GM21526 (cell line): ENCODE measurements around the gene TUSC1.
"Not testable (repeated sequence)": the region's sequence is repeated elsewhere in the genome, so short reads cannot be mapped to it uniquely, and the experiment has no call there.

Experiments used
- ATAC-seq: cut with Tn5 transposase; IDR thresholded peaks from one replicate; pipeline ENCODE4 v1.9.1; 2021; ENCODE audit warnings: moderate library complexity; ENCODE audit not compliant: unreplicated experiment, low FRiP score

Gene TUSC1

DNA sequence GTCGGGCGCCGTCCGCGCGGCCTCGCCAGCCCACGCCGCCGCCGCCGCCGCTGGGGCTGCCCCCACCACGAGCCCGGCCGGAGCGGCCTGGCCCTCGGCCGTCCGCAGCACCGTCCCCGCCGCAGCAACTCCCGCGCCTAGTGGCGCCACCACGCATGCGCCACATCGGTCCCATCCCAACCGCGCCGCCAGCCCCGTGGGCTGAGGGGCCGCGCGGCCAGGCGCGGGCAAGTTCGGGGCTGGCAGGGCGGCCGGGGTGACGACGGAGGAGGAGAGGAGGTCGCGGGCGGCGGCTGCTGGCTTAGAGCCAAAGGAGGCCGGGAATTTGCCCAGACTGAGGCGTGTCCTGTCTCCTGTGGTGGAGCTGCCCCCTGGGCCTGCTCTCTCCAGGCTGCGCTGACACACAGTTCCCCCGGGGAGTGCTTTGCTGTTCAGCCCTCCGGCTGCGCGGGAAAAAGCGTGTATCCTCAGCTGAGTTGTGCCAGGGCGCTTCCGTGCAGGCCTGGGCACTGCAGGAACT lies at the start of gene TUSC1:
Gene TUSC1, minus strand, starts transcription at position 298 of the 520 bp plus-strand sequence. Its CDS starts 132 bp downstream, at position 166.
- ATAC-seq: no peak

DNA sequence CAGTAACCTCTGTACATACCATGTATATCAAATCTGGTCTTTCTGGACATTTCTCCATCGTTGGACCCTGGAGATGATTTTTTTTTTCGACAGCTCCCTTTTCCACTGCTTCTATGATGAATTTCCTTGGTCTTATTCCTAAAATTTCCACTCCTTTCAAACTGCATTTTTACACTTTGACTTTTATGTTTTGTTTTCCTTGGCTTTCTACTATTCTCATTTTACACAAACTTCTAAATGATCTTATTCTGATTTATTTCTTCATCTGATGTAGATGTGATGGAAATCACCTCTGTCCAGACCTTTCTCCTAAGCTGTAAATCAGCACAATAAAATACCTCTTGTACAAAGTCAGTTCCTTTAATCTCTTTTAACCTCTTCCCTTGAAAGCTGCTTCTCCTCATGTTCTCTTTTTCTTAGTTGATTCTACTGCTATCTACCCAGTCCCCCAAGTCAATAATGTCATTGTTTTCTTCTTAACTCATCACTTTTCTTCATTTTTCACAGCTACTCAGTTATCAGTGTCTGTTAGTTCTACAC lies 48.7 kb upstream of the TUSC1 start:
- ATAC-seq: no peak

DNA sequence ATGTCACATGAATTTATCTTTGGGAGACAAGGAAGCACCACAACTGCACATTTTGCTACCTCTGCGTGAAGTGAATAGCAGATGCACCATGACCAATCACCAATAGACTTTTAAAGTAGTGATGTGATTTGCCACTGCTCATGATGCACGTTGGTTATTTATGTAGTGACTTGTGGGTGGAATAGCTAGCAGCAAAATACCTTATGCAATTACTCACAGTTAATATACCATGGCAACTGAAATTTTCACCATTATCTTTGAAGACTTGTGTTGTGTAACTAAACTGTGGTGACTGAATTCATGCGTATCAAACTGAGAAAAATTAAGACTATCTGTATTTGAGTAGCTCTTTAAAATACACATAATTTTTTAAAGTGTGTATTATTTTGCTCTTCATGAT lies 46.2 kb upstream of the TUSC1 start:
- no peak for ATAC-seq

DNA sequence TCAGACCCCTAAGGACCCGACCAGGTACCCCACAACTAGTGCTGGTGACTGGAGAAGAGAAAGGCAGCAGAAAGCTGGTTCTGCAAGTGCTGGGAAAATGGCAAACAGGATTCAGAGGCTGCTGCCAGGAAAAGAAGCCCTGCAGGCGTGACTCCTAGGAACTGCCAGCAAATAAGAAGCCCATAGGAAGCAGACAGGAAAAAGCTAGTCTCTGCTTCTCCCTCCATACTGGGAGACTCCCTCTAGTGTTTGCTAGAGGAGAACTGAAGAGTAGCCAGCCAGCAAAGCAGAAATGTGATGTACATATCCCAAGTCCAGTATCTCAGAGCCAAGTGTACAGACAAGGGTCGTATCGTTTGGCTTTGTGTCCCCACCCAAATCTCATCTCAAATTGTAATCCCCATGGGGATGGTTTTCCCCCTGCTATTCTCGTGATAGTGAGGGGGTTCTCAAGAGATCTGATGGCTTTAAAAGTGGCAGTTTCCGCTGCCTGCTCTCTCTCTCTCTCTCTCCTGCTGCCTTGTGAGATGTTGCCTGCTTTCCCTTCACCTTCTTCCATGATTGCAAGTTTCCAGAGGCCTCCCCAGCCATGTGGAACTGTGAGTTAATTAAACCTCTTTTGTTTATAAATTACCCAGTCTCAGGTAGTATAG lies 38.1 kb upstream of the TUSC1 start:
- no peak for ATAC-seq

DNA sequence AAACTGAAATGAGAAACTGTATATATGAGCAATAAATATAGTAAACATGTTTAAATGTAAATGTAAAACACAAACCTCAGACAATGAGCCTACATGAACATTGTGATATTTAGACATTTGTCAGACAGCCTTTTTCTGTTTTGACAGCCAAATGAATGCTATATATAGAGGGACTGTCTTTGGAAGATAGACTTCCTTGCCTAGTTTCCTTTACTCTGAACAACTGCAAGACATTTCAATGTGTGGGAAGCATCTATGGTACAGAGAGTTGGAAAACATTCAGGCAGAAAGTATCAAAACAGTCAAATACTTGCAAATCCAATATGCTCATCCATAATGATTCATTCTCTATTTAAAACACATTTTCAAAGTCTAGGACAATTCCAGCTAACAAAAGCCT lies 31.7 kb upstream of the TUSC1 start:
- no peak for ATAC-seq

DNA sequence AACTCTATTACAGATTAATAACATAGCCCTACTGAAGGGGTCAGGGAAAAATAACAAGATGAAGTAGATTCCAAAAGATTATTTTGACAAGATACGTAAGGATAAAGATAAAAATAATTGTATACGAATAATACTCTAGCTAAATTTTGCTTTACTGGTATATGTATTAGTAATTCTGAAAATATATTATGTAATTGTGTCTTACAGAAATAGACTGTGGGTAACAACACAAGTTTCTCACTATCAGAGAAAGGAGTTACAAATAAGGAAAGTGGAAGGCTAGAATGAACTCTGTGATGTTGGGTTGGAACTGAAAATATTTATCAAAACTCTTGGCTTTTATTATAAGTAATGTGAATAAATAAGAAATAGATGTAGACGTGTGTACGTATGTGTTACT lies 26.6 kb upstream of the TUSC1 start:
- ATAC-seq: no peak

DNA sequence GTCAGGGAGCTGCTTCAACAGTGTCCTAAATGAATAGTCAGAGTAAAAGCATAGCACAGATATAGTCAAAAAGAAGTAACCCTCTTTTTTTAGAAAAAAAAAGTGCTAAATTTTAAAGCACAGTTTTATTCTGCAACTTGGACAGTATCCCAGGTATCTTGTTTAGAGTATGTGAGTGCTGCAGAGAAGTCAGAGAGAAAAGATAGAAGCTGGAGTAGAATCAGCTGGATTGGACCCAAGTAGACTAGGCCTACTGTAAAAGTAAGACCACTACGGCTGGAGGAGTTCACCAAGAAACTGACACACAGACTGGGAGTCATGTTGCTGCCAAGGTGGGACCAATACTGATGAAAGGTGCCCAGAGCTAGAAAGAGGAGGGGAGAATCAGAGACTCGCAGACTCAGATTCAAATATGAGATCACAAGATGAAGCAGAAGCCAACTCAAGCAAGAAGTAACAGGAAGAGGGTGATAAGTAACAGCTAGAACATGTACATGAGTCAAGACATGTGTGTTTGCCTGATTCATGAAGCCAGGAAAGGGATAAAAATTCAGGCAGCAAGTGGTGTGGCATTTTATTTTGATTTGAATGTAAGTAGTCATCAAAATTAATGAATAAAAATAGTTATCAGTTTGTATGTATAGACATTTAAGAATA lies 25.6 kb upstream of the TUSC1 start:
- ATAC-seq: no peak

DNA sequence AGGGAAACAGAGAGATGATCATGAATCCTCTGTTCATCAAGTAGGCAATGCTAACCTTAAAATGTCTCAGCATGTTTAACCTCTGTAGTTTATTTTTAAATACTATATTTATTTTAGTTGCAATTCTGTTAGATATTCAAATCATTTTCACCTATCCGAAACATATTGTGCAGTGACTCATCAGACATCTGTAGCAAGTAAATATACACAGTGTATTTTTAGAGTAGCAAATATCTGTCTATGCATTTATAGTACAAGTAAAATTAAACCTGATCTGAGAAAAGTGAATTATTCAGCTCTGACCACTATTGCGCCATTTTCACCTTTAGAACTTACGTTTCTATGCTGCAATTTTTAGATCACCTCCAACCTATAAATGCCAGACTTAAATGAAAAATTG lies 24.3 kb upstream of the TUSC1 start:
- no peak for ATAC-seq

DNA sequence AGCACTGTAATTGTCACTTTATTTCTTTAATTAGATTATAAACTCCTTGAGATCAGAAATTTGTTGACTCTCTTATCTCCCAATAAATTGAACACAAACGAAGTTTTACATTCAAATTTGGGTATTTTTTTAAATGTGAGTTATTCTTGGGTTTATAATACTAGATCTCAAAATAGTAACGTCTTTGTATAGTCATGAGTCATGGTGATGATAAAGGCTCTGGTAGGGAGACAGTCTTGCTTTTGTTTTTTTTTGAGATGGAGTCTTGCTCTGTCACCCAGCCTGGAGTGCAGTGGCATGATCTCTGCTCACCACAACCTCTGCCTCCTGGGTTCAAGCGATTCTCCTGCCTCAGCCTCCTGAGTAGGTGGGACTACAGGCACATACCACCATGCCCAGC lies 22.7 kb upstream of the TUSC1 start:
- not testable (repeated sequence) for ATAC-seq

DNA sequence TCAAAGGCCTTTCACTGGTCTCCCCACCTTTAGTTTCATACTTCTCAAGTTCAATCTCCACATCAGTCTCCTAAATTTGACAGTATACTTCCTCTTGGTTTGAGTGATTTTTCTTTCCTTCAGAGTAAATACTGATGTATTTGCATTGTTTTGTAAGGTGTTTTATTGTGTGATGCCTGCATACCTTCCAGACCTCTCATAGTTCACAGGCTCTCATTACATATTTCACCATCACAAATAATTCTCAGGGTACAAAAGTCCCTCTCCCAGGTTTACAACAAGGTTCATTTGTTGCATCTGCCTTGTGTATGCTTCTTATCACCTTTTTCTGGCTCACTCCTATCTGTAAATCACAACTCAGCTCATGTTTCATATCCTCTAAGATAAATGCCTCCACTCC lies 22.2 kb upstream of the TUSC1 start:
- no peak for ATAC-seq

DNA sequence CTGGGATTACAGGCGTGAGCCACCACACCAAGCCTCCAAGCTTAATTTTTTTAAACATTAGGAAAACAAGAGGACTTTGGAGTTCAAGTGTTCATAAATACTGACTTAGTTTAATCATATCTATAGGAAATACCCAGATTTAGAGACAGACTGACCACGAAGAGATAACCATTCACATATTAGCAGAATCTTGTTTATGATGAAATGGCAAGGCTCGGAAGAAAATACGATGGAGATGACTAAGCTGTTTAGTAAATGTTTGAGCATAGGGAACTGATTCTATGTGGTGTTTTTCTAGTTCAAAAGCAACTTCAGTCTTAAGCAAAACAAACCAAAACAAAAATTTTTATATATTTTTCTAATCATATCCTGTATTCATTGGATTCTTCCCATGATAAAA lies 13.5 kb upstream of the TUSC1 start:
- ATAC-seq: no peak

DNA sequence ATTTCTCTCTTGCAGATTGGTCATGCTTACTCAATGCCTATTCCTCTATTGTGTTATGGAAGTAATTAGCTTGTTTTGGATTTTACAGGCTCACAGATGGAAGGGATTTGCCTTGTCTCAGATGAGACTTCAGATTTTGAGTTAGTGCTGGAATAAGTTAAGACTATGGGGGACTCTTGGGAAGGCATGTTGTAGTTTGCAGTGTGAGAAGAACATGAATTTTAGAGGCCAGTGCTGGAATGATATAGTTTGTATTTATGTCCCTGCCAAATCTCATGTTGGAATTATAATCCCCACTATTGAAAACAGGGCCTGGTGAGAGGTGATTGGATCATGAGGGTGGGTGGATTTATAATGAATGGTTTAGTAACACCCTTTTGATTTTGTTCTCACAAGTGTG lies 6.1 kb upstream of the TUSC1 start:
- ATAC-seq: no peak

DNA sequence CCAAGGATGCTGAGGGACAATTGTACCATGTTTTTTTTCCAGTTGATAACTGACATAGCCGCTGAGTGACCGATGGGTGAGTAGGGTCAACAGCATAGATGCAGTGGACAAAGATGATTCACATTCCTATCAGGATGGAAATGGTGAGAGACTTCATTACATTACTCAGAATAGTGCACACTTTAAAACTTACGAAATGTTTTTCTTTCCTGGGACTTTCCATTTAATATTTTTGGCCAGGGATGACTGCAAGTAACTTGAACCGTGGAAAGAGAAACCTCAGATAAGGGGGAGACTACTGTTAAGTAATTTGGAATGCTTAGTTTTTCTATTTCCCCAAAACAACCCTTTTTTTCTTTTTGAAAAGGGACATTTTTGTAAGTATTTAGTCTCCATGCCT lies 3.0 kb upstream of the TUSC1 start:
- ATAC-seq: no peak

DNA sequence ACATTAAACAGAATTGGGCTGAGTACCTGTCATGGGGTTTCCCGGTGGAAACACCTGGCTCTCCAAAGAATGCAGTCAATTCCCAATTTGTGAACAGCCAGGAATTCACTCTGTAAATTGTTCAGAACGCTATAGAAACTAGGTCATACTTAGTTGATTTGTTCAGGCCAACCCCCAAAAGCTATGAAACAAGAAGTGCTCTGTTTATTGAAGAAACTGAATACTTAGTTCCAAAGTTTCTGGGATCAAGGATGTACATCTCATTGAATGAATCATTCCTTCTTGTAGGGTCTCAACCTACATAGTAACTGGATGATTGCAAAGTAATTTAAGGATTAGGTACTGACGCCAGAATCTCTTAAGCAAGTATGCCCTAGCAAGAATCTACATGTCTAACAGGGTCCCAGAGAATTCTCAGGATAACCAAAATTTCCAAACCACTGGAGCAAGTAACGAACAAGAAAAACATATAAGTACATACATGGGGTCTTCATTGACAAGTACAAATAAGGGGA lies 659 bp upstream of the TUSC1 start:
- no peak for ATAC-seq

DNA sequence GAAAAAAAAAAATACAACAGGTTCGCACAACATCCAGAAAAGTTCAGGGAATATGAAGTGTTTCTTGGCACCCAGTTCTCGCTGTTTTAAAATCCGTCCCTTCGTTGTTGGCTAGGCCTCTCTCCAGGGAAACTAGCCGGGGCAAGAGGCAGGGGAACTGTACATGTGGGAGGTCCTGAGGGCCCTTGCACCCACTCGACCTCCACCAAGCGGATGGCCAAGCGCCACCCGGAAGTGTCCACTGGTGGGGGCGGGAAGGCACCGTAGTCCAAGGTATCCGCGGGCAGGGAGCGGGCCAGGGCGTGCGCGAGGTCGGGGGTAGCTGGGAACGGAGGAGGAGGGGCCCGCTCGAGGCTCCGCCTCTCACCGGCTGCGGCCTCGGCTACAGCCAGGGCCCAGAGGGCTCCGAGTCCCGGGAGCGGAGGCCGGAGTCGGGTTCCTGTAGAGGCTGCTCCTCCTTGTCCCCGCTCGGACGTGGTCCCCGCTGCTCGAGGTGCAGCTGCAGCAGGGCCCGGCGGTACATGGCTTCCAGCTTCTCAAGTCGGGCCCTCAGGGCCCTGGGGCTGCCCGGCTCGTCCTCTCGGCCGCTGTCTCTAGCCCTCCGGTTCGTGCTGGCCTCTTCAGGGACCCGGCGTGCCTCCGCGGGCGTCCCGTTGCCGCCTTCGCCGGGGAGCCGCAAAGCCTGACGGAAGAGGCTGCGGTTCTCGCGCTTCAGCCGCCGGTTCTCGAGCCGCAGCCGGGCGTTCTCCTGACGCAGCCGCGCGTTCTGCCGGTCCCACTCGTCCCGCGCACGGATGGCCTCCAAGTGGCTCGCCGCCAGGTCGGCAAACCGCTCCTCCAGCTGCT lies 720 bp downstream of the TUSC1 start:
- ATAC-seq: no peak

DNA sequence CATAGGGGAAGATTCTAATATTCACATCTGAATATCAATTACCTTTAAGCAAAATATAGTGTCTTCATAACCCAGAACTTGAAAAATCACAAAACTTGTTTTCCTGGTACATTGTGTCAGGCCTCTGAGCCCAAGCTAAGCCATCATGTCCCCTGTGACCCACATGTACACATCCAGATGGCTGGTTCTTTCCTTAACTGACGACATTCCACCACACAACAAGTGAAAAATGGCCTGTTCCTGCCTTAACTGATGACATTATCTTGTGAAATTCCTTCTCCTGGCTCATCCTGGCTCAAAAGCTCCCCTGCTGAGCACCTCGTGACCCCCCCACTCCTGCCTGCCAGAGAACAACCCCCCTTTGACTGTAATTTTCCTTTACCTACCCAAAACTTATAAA lies 2.4 kb downstream of the TUSC1 start:
- ATAC-seq: not testable (repeated sequence)

DNA sequence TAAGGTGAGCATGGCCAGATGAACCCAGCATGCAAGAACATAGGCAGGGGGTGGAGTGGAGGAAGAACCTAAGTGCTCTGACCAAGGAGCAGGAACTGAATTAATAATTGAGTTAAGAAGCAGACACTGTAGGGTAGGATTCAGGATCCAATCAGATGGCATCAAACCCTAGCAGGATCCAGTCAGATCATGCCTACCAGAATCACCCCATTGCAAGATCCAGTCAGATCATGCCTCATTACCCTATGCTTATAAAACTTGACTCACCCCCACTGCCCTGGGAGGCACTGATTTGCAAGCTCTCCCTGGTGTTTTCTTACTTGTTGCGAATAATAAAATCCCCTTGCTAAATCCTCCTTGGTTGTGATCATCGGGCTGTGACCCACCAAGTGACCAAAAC lies 19.7 kb downstream of the TUSC1 start:
- ATAC-seq: no peak

DNA sequence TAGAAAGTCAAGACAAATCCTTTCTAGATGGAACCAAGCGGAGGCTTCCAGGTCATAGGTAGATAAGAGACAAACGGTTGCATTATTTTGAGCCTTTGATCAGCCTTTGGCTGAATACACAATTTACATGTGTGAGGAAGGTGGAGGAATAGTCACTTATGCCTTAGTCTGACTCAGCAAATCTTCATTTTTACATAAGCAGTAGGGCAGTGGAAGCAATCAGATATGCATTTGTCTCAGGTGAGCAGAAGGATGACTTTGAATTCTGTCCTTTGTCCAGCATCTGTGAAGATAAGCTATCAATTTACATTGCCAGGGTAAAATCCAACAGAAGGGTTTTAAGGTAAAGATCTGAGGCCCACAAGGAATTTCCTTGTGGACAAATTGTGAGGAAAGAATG lies 23.8 kb downstream of the TUSC1 start:
- ATAC-seq: no peak

DNA sequence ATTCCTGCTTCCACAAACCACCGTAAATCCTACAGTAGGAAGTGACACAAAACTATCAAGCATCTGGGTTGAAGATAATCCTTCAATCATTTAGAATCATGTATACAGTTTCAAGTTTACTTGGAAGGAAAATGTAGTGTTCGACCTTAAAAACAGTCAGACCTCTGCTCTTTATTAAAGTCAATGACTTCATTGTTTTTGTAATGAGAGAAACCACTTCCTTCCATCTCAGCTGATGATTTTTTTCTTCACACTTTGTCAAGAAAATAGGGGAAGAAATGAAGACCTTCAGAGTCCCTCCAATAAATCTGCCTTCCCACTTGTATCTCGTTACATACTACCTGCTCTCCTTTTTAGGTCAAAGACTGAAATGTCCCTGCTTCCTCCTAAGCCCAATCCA lies 30.1 kb downstream of the TUSC1 start:
- no peak for ATAC-seq

DNA sequence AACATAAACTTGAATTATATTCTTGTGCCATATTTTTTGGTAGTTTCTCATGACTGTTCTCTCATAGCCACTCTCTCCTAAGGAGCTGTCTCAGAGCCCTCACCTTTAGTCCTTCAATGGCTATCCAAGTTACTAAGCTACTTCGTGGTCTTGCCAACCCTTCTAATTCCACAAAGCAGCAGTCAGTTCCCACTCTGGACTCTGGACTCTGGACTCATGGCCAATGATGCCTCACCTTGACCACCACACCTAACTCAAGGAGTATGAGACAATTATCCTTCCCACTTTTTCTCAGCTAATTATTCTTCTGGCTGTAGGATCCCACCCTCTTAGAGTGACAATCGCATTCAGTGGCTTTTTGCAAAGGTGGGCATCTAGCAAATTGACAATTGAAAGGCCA lies 42.2 kb downstream of the TUSC1 start:
- ATAC-seq: no peak

DNA sequence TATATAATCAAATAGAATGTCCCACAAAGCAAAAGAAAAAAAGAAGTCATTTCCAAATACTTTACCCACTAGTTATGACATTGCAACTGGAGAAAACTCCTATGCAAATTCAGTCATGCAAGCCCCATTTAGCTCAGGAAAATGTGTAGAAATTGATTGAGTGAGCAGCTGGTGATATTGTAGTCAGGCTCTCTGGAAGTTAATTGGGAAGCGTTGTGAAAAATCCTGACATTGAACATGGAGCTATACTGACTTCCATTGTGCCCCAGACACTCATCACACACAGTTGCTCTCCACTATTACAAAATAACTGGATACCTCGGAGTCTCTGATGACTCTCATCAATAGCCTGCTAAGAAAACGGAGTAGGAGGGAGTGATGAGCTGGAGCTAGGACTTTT lies 49.0 kb downstream of the TUSC1 start:
- ATAC-seq: no peak
